Hepatocyte (in vitro differentiated cells): ENCODE measurements around the gene SMIM11.

ENCODE experiments used
- CTCF ChIP-seq: fragments of 200-600 bp; sonication (generic); IDR thresholded peaks from 2 replicates; pipeline ENCODE4 v1.5.1; 2016; ENCODE audit warnings: antibody characterized with exemption, mild to moderate bottlenecking; ENCODE audit not compliant: poor library complexity
- EZH2 ChIP-seq: fragments of 200-600 bp; sonication (generic); IDR thresholded peaks from 2 replicates; pipeline ENCODE4 v1.6.1; 2016; ENCODE audit warnings: antibody characterized with exemption, mild to moderate bottlenecking, borderline replicate concordance
- EZH2phosphoT487 ChIP-seq: fragments of 200-600 bp; sonication (generic); IDR thresholded peaks from one replicate; pipeline ENCODE4 v1.6.1; 2018; ENCODE audit warnings: antibody characterized with exemption, mild to moderate bottlenecking, low read depth, moderate library complexity; ENCODE audit not compliant: unreplicated experiment, severe bottlenecking

- TF ChIP-seq CTCF, result no peak
- TF ChIP-seq EZH2, result no peak
- TF ChIP-seq EZH2phosphoT487, result no peak
These were observed 12.6 kb upstream of the SMIM11 start for GRCh38 chr21:34362670-34363069.
